Neural progenitor cell (in vitro differentiated cells): ENCODE measurements around the gene PGBD5.

Experiments used
- CTCF ChIP-seq: fragments of 200-600 bp; sonication (generic); IDR thresholded peaks from 2 replicates; pipeline ENCODE4 v1.5.1; 2017; ENCODE audit warnings: antibody characterized with exemption, mild to moderate bottlenecking
- EZH2 ChIP-seq: fragments of 200-600 bp; sonication (generic); IDR thresholded peaks from 2 replicates; pipeline ENCODE4 v1.6.1; 2017; ENCODE audit warnings: antibody characterized with exemption, mild to moderate bottlenecking, moderate library complexity
- EZH2phosphoT487 ChIP-seq: fragments of 200-600 bp; sonication (generic); IDR thresholded peaks from 2 replicates; pipeline ENCODE4 v1.6.1; 2017; ENCODE audit warnings: antibody characterized with exemption

- no peak for TF ChIP-seq CTCF
- no peak for TF ChIP-seq EZH2
- TF ChIP-seq EZH2phosphoT487, result no peak
Measured at GRCh38 chr1:230283678-230284077, 142.5 kb downstream of the PGBD5 start.
